Right lobe of liver (tissue), 6 donors: ENCODE data around the gene ST7L. TPM values are rescaled to one million over a fixed set of nuclear protein-coding genes. Genes with fewer than 3 reads are reported as not detected.
A peak's percentile ranks its signal among the peaks of the same experiment; 100 is the strongest.
"Not testable (repeated sequence)": the region's sequence is repeated elsewhere in the genome, so short reads cannot be mapped to it uniquely, and the experiment has no call there.

ENCODE experiments used
- ATAC-seq, 4 donors: fragments of 200-7000 bp; cut with Tn5 transposase; one replicate each; pipeline ENCODE4 v1.9.1; 2020; ENCODE audit warnings: mild to moderate bottlenecking in 4 of 4, moderate library complexity in 4 of 4
- DNase-seq, 3 donors: peaks; one replicate each; pipeline ENCODE4 v3.0.0-alpha.2; 2020
- H3K27ac ChIP-seq, 3 donors: fragments of 200-600 bp; one replicate each; pipeline ENCODE4 v1.8.0; 2022
- H3K27me3 ChIP-seq, 2 donors: fragments of 200-600 bp; one replicate each; pipeline ENCODE4 v1.8.0; 2022
- H3K36me3 ChIP-seq, 4 donors: fragments of 200-600 bp; sonication (generic) in 1 of 4; one replicate each; pipeline versions ENCODE4 v1.5.1 to v1.8.0; 2017 to 2022; ENCODE audit warnings: control low read depth in 1 of 4
- H3K4me1 ChIP-seq, 4 donors: fragments of 200-600 bp; sonication (generic) in 1 of 4; one replicate each; pipeline versions ENCODE4 v1.5.1 to v1.8.0; 2017 to 2022; ENCODE audit warnings: control low read depth in 1 of 4
- H3K4me3 ChIP-seq, 3 donors: fragments of 200-600 bp; one replicate each; pipeline ENCODE4 v1.8.0; 2022
- H3K9me3 ChIP-seq, 4 donors: fragments of 200-600 bp; sonication (generic) in 1 of 4; one replicate each; pipeline versions ENCODE4 v1.5.1 to v1.8.0; 2017 to 2022; ENCODE audit warnings: control low read depth in 1 of 4
- CTCF ChIP-seq, 4 donors: fragments of 200-600 bp in 3 of 4; fragments of 450-650 bp in 1 of 4; IDR thresholded peaks; one replicate each; pipeline versions ENCODE4 v1.5.1 to v1.8.0; 2016 to 2022; ENCODE audit warnings: antibody characterized with exemption in 4 of 4, mild to moderate bottlenecking in 2 of 4
- POLR2A ChIP-seq: fragments of 450-650 bp; IDR thresholded peaks from one replicate; pipeline ENCODE4 v1.6.1; 2017; ENCODE audit warnings: antibody characterized with exemption, mild to moderate bottlenecking
- WGBS: methylation state at CpG from one replicate; pipeline ENCODE4 v1.1.6; 2018; ENCODE audit warnings: low coverage, low lambda C conversion rate; ENCODE audit not compliant: insufficient coverage; ENCODE audit errors: missing lambda C conversion rate; 5-methylcytosine and 5-hydroxymethylcytosine counted together
- intact Hi-C, 2 donors: fragments of 100-400 bp; cut with DNase I; formaldehyde crosslinking; loops; one replicate each; pipeline versions ENCODE4 v1.11.2 to v1.14.1; 2022
- total RNA-seq, 6 experiments: library from RNA; depleted of rRNA in 2 of 6; stranded (reverse); fragments of >200 nt in 2 of 6; fragmentation: NEBNext Ultra II Directional in 3 of 6; extraction: Animal tissue kit (Norgen Biotek cat#: 25700) in 3 of 6; gene quantifications; one replicate each; pipeline versions ENCODE4 v1.1.0 to v1.2.4, GENCODE V29; 2016 to 2023
- donor health status: DM: no; HTN: yes; CAD: no.
- donor health status: DM: no; HTN: no; CAD: no.
- donor health status: DM: no; HTN: no; CAD: no.
- donor health status: DM: no; HTN: yes; CAD: no.
- donor health status: DM: no; HTN: yes; CAD: no.

ST7L gene
- total RNA-seq, 6 experiments from 2014 or later, result 7.4 to 12.7 (median 8.6) TPM

GRCh38 chr1:112628516-112628915, 9.6 kb upstream of the ST7L start:
- H3K27me3 ChIP-seq, result no peaks in the 10 kb centered on the region
- DNase-seq (no peak), ATAC-seq (no peak)
- no peak overlapping the region for H3K27ac ChIP-seq
- H3K36me3 ChIP-seq, result no peaks in the 10 kb centered on the region
- TF ChIP-seq POLR2A, result no peak
- no peak for TF ChIP-seq CTCF (IDR thresholded peaks at IDR 0.05)
- intact Hi-C loops, result loop anchor here in 1 of 2 donors (10.0 kb wide), 1 partner anchor 76 kb away; the partner anchor contains the start of gene RHOC
- H3K9me3 ChIP-seq, result no peaks in the 10 kb centered on the region
- 65% methylated on average over 2 of the region's 2 CpGs for WGBS
- no peak overlapping the region for H3K4me3 ChIP-seq
- H3K4me1 ChIP-seq, result peaks cover 0 to 32% (median 0%) of the 10 kb centered on the region in 4 donors

GRCh38 chr1:112626887-112627286, 7.9 kb upstream of the ST7L start:
- intact Hi-C loops, result loop anchor here in 1 of 2 donors (10.0 kb wide), 1 partner anchor 78 kb away; the partner anchor contains the start of gene RHOC
- DNase-seq (no peak), ATAC-seq (no peak)
- Histone ChIP-seq H3K27me3 (no peaks in the 10 kb centered on the region), H3K9me3 (no peaks in the 10 kb centered on the region), H3K27ac (no peak overlapping the region), H3K4me1 (peaks cover 0 to 32% (median 0%) of the 10 kb centered on the region in 4 donors), H3K36me3 (no peaks in the 10 kb centered on the region), H3K4me3 (no peak overlapping the region)
- TF ChIP-seq POLR2A (no peak), CTCF (IDR thresholded peaks at IDR 0.05) (no peak)

- no peaks in the 10 kb centered on the region for H3K27me3 ChIP-seq
- DNase-seq, result no peak
- TF ChIP-seq CTCF (IDR thresholded peaks at IDR 0.05), result no peak
- no peak for TF ChIP-seq POLR2A
- H3K36me3 ChIP-seq, result no peaks in the 10 kb centered on the region
- WGBS, result 94% methylated on average over 5 of the region's 5 CpGs
- H3K9me3 ChIP-seq, result no peaks in the 10 kb centered on the region
- intact Hi-C loops, result loop anchor here in 1 of 2 donors (10.0 kb wide), 1 partner anchor 79 kb away; the partner anchor contains the start of gene RHOC
- no peak for ATAC-seq
- peaks cover 0 to 32% (median 3%) of the 10 kb centered on the region in 4 donors for H3K4me1 ChIP-seq
- H3K27ac ChIP-seq, result no peak overlapping the region
- H3K4me3 ChIP-seq, result no peak overlapping the region
Measured at GRCh38 chr1:112626193-112626592, 7.3 kb upstream of the ST7L start.

GRCh38 chr1:112625696-112626095, 6.8 kb upstream of the ST7L start:
- Histone ChIP-seq H3K4me1 (peaks cover 0 to 37% (median 4%) of the 10 kb centered on the region in 4 donors), H3K27ac (no peak overlapping the region), H3K36me3 (no peaks in the 10 kb centered on the region), H3K4me3 (no peak overlapping the region), H3K27me3 (no peaks in the 10 kb centered on the region), H3K9me3 (no peaks in the 10 kb centered on the region)
- no CpG with 5 or more reads among the region's 2 CpGs for WGBS
- DNase-seq (no peak), ATAC-seq (peak in 2 of 4 donors; percentile 27 to 33)
- TF ChIP-seq POLR2A, result no peak
- no peak for TF ChIP-seq CTCF (IDR thresholded peaks at IDR 0.05)
- intact Hi-C loops, result loop anchor here in 1 of 2 donors (10.0 kb wide), 1 partner anchor 79 kb away; the partner anchor contains the start of gene RHOC

GRCh38 chr1:112624493-112624892, 5.6 kb upstream of the ST7L start:
- DNase-seq, H3K27ac ChIP-seq, H3K27me3 ChIP-seq, ATAC-seq, H3K36me3 ChIP-seq, H3K9me3 ChIP-seq, H3K4me3 ChIP-seq: not testable (repeated sequence)
- 30% methylated on average over 1 of the region's 5 CpGs for WGBS
- peaks cover 0 to 41% (median 6%) of the 10 kb centered on the region in 4 donors for H3K4me1 ChIP-seq
- intact Hi-C loops, result loop anchor here in 1 of 2 donors (10.0 kb wide), 1 partner anchor 80 kb away; the partner anchor contains the start of gene RHOC
